ENCODE data around the gene SH3GL1. TPM values are rescaled to one million over a fixed set of nuclear protein-coding genes. Genes with fewer than 3 reads are reported as not detected.

SH3GL1 gene
- total RNA-seq, 1 experiment from 2014 or later = 40.7 TPM

DNA sequence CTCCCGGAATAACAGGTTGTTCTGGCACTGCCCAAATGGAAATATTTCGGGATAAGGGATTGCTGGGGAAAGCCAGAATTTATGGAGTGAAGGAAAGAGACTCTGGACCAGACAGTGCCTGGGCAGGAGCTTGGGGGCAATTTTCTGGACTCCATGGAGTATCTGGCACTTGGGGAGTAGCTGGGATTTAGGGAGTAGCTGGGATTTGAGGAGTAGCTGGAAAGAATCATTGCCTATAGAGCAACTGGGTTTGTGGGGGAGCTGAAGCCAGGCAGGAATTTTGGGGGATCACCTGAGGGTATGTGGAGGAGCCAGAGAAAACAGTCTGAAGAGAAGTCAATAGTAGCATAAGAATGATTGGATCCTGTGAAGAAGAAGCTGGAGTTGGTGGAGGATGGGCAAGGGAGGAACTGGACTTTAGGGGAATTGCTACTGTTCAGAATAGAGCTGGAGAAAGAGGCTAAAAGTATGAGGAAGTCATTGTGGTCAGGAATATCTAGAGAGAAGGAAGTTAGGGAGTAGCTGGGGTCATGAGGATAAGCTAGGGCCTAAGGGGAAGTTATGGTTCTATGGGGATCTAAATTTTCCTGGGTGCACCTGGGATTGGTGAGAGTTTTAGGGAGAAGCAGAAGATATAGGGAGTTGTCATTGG lies 81.2 kb downstream of the SH3GL1 start:
- CTCF ChIA-PET = no interaction called here
- Mint-ChIP-seq H3K36me3 (ENCODE audit: insufficient read depth, unreplicated experiment) (no peaks in the 10 kb centered on the region), H3K4me3 (ENCODE audit: low read depth, unreplicated experiment) (no peak overlapping the region), H3K4me1 (ENCODE audit: low read depth, unreplicated experiment) (no peaks in the 10 kb centered on the region), H3K9me3 (ENCODE audit: low read depth, unreplicated experiment) (peaks cover 7% of the 10 kb centered on the region), H3K27ac (ENCODE audit: unreplicated experiment) (no peak overlapping the region), H3K27me3 (ENCODE audit: unreplicated experiment) (peaks cover 32% of the 10 kb centered on the region)
- intact Hi-C loops (cut with micrococcal nuclease; ENCODE audit: unreplicated experiment) = no loop called here
- TF ChIP-seq, protein P1, sequence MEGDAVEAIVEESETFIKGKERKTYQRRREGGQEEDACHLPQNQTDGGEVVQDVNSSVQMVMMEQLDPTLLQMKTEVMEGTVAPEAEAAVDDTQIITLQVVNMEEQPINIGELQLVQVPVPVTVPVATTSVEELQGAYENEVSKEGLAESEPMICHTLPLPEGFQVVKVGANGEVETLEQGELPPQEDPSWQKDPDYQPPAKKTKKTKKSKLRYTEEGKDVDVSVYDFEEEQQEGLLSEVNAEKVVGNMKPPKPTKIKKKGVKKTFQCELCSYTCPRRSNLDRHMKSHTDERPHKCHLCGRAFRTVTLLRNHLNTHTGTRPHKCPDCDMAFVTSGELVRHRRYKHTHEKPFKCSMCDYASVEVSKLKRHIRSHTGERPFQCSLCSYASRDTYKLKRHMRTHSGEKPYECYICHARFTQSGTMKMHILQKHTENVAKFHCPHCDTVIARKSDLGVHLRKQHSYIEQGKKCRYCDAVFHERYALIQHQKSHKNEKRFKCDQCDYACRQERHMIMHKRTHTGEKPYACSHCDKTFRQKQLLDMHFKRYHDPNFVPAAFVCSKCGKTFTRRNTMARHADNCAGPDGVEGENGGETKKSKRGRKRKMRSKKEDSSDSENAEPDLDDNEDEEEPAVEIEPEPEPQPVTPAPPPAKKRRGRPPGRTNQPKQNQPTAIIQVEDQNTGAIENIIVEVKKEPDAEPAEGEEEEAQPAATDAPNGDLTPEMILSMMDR (IDR thresholded peaks at IDR 0.05; ENCODE audit: unreplicated experiment) = no peak
- BruUV-seq (replicated peaks) = no TSS peak
- no peak for DNase-seq

DNA sequence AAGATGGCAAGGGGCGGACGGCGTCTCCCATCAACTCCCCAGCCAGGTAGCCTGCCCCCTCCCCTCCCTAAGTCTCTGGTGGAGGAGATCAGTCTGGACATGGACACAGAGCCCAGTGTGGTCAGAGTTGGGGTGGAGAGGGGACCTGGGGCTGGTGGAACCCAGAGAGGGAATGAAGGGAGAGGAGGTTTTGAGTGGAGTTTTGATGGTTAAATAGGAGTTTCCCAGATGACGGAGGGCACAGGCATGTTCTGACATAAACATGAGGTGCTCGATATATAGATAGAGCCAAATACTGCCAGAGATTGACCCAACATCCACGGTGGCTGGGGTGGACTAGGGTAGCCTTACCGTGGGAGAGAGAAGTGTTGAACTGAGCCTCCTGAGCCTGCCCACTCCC lies 81.9 kb downstream of the SH3GL1 start:
- no peak overlapping the region for H3K4me3 Mint-ChIP-seq (ENCODE audit: low read depth, unreplicated experiment)
- TF ChIP-seq, protein P1 (IDR thresholded peaks at IDR 0.05; ENCODE audit: unreplicated experiment) = no peak
- DNase-seq = no peak
- no peaks in the 10 kb centered on the region for H3K4me1 Mint-ChIP-seq (ENCODE audit: low read depth, unreplicated experiment)
- H3K9me3 Mint-ChIP-seq (ENCODE audit: low read depth, unreplicated experiment) = peaks cover 7% of the 10 kb centered on the region
- H3K36me3 Mint-ChIP-seq (ENCODE audit: insufficient read depth, unreplicated experiment) = no peaks in the 10 kb centered on the region
- CTCF ChIA-PET = no interaction called here
- peaks cover 32% of the 10 kb centered on the region for H3K27me3 Mint-ChIP-seq (ENCODE audit: unreplicated experiment)
- H3K27ac Mint-ChIP-seq (ENCODE audit: unreplicated experiment) = no peak overlapping the region
- no TSS peak for BruUV-seq (replicated peaks)
- intact Hi-C loops (cut with micrococcal nuclease; ENCODE audit: unreplicated experiment) = no loop called here

DNA sequence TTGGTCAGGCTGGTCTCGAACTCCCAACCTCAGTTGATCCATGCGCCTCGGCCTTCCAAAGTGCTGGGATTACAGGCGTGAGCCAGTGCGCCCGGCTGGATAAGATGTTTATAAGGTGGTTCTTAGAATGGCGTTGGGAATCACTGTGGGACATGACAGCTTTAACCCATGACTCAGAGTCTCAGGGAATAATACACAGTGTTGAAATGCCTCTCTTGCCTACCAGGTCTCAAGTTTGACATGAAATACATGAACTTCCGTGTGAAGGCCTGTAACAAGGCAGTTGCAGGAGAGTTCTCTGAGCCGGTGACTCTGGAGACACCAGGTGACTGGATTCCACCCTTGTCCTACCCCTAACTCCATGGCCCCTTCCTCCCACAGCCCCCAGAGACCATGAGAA lies 83.4 kb downstream of the SH3GL1 start:
- no peaks in the 10 kb centered on the region for H3K36me3 Mint-ChIP-seq (ENCODE audit: insufficient read depth, unreplicated experiment)
- H3K27ac Mint-ChIP-seq (ENCODE audit: unreplicated experiment) = no peak overlapping the region
- intact Hi-C loops (cut with micrococcal nuclease; ENCODE audit: unreplicated experiment) = no loop called here
- H3K27me3 Mint-ChIP-seq (ENCODE audit: unreplicated experiment) = peaks cover 32% of the 10 kb centered on the region
- no peaks in the 10 kb centered on the region for H3K4me1 Mint-ChIP-seq (ENCODE audit: low read depth, unreplicated experiment)
- H3K4me3 Mint-ChIP-seq (ENCODE audit: low read depth, unreplicated experiment) = no peak overlapping the region
- CTCF ChIA-PET = no interaction called here
- TF ChIP-seq, protein P1 (IDR thresholded peaks at IDR 0.05; ENCODE audit: unreplicated experiment) = no peak
- BruUV-seq (replicated peaks) = no TSS peak
- no peak for DNase-seq
- peaks cover 7% of the 10 kb centered on the region for H3K9me3 Mint-ChIP-seq (ENCODE audit: low read depth, unreplicated experiment)

DNA sequence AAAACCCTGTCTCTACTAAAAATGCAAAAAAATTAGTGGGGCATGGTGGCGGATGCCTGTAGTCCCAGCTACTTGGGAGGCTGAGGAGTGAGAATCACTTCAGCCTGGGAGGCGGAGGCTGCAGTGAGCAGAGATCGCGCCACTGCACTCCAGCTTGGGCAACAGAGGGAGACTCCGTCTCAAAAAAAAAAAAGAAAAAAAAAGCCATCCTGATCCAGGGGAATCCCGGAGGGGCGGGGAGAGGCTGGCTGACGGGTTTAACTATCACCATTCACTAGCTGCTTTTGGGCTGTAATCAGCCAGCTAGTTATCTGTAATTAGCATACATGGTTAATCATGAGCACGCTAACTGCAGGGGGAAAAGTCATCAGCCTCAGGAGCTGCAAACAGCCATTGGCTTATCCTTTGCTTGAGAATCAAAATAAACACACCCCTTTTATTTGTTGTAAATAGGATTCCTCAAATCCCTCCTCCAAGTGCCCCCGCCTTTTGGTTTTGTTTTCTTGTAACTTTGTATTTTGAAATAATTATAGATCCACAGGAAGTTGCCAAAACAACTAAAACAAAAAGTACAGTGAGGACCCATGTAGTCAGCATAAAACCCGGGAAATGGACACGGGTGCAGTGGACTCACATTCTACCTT lies 86.4 kb downstream of the SH3GL1 start:
- Mint-ChIP-seq H3K9me3 (ENCODE audit: low read depth, unreplicated experiment) (no peaks in the 10 kb centered on the region), H3K36me3 (ENCODE audit: insufficient read depth, unreplicated experiment) (no peaks in the 10 kb centered on the region), H3K4me1 (ENCODE audit: low read depth, unreplicated experiment) (no peaks in the 10 kb centered on the region), H3K27ac (ENCODE audit: unreplicated experiment) (no peak overlapping the region), H3K4me3 (ENCODE audit: low read depth, unreplicated experiment) (no peak overlapping the region), H3K27me3 (ENCODE audit: unreplicated experiment) (peaks cover 14% of the 10 kb centered on the region)
- CTCF ChIA-PET = no interaction called here
- TF ChIP-seq, protein P1 (IDR thresholded peaks at IDR 0.05; ENCODE audit: unreplicated experiment) = no peak
- no peak for DNase-seq
- no TSS peak for BruUV-seq (replicated peaks)
- intact Hi-C loops (cut with micrococcal nuclease; ENCODE audit: unreplicated experiment) = no loop called here

Small RNA genes within 50 kb of the gene (microRNA-seq; reads per million reads assigned to microRNA genes)
- gene MIR4746 = 12.0 reads per million, percentile 36 among the genes with 10 or more reads in this experiment

Other genes starting within 250 kb of the SH3GL1 start
- gene CREB3L3, start 246.9 kb downstream of the SH3GL1 start, total RNA-seq (2022) = 0.14 and 0.44 TPM in 2 replicates
- gene SIRT6, start 218.0 kb downstream of the SH3GL1 start, total RNA-seq (2022) = 22.9 and 26.6 TPM in 2 replicates
- gene ANKRD24, start 217.9 kb downstream of the SH3GL1 start, total RNA-seq (2022) = 0.76 and 1.4 TPM in 2 replicates
- gene EBI3, start 171.0 kb downstream of the SH3GL1 start, total RNA-seq (2022) = 1.2 and 1.6 TPM in 2 replicates
- 7.8 and 10.4 TPM in 2 replicates for gene YJU2, start 153.5 kb downstream of the SH3GL1 start, total RNA-seq (2022)
- gene SHD, start 121.3 kb downstream of the SH3GL1 start, total RNA-seq (2022) = not detected in 2 replicates
- gene TMIGD2, start 98.2 kb downstream of the SH3GL1 start, total RNA-seq (2022) = not detected in 2 replicates
- gene FSD1, start 95.9 kb downstream of the SH3GL1 start, total RNA-seq (2022) = 1.2 and 1.9 TPM in 2 replicates
- 28.7 and 30.5 TPM in 2 replicates for gene STAP2, start 61.7 kb downstream of the SH3GL1 start, total RNA-seq (2022)
- gene MPND, start 57.0 kb downstream of the SH3GL1 start, total RNA-seq (2022) = 15.3 and 21.1 TPM in 2 replicates
- 37.2 and 43.3 TPM in 2 replicates for gene CHAF1A, start 2.1 kb upstream of the SH3GL1 start, total RNA-seq (2022)
- gene UBXN6, start 57.2 kb upstream of the SH3GL1 start, total RNA-seq (2022) = 38.9 and 47.1 TPM in 2 replicates
- gene HDGFL2, start 71.8 kb upstream of the SH3GL1 start, total RNA-seq (2022) = 31.9 and 40.6 TPM in 2 replicates
- 1.1 and 2.3 TPM in 2 replicates for gene PLIN4, start 117.9 kb upstream of the SH3GL1 start, total RNA-seq (2022)
- 7.6 and 13.1 TPM in 2 replicates for gene PLIN5, start 134.7 kb upstream of the SH3GL1 start, total RNA-seq (2022)
- 28.5 and 36.4 TPM in 2 replicates for gene LRG1, start 139.5 kb upstream of the SH3GL1 start, total RNA-seq (2022)
- 0.21 and 0.34 TPM in 2 replicates for gene SEMA6B, start 159.1 kb upstream of the SH3GL1 start, total RNA-seq (2022)
- gene TNFAIP8L1, start 239.0 kb upstream of the SH3GL1 start, total RNA-seq (2022) = 4.3 and 5.3 TPM in 2 replicates